Coronary artery (tissue), 2 donors: ENCODE results near the gene FAM13A.
A peak's percentile ranks its signal among the peaks of the same experiment; 100 is the strongest.

Experiments
- DNase-seq: peaks from one replicate; pipeline ENCODE4 v3.0.0-alpha.2; 2017; ENCODE audit warnings: low spot score
- H3K27ac ChIP-seq, 2 donors: fragments of 200-600 bp; sonication (generic); one replicate each; pipeline ENCODE4 v1.5.1; 2016 to 2019
- H3K4me3 ChIP-seq: fragments of 200-600 bp; sonication (generic); 2 replicates; pipeline ENCODE4 v1.5.1; 2016; ENCODE audit warnings: mild to moderate bottlenecking, moderate library complexity
- CTCF ChIP-seq: fragments of 200-600 bp; sonication (generic); IDR thresholded peaks from one replicate; pipeline ENCODE4 v1.5.1; 2019; ENCODE audit warnings: antibody characterized with exemption

FAM13A gene

GRCh38 chr4:88705805-88706492 is 351.0 kb downstream of the FAM13A start:
- no peak for DNase-seq
- no peak for TF ChIP-seq CTCF
- Histone ChIP-seq H3K4me3 (no peak overlapping the region), H3K27ac (peak overlapping the region; percentile 68 to 81)

- TF ChIP-seq CTCF, result no peak
- no peak overlapping the region for H3K4me3 ChIP-seq
- no peak for DNase-seq
- peak overlapping the region in 1 of 2 donors; percentile 81 for H3K27ac ChIP-seq
Measured at GRCh38 chr4:88705223-88705622, 351.8 kb downstream of the FAM13A start.

- no peak for TF ChIP-seq CTCF
- no peak overlapping the region for H3K27ac ChIP-seq
- no peak for DNase-seq
- no peak overlapping the region for H3K4me3 ChIP-seq
Measured at GRCh38 chr4:88702782-88703181, 354.2 kb downstream of the FAM13A start.

GRCh38 chr4:88698519-88698918 is 358.5 kb downstream of the FAM13A start:
- no peak for DNase-seq
- H3K4me3 ChIP-seq, result no peak overlapping the region
- TF ChIP-seq CTCF, result no peak
- no peak overlapping the region for H3K27ac ChIP-seq

GRCh38 chr4:88697588-88698329 is 359.2 kb downstream of the FAM13A start, which contains the start of gene NAP1L5:
NAP1L5 (minus strand) TSS chr4:88697829; CDS start chr4:88697754, 75 bp downstream.
- Histone ChIP-seq H3K4me3 (peak within 1 kb of the TSS; percentile 77), H3K27ac (peak within 1 kb of the TSS; percentile 86 to 90)
- TF ChIP-seq CTCF, result no peak
- peak; percentile 84 for DNase-seq

GRCh38 chr4:88697141-88697540 is 359.8 kb downstream of the FAM13A start:
- no peak for DNase-seq
- Histone ChIP-seq H3K4me3 (peak overlapping the region; percentile 77), H3K27ac (peak overlapping the region; percentile 86 to 90)
- no peak for TF ChIP-seq CTCF

- Histone ChIP-seq H3K27ac (peak overlapping the region in 1 of 2 donors; percentile 90), H3K4me3 (peak overlapping the region; percentile 77)
- DNase-seq, result no peak
- TF ChIP-seq CTCF, result no peak
Measured at GRCh38 chr4:88696630-88697029, 360.4 kb downstream of the FAM13A start.
